Hepatocyte (in vitro differentiated cells): ENCODE measurements around the gene SRP14. TPM values are rescaled to one million over a fixed set of nuclear protein-coding genes. Genes with fewer than 3 reads are reported as not detected.

Experiments used
- DNase-seq: peaks from one replicate; pipeline ENCODE4 v3.0.0-alpha.2; 2016; ENCODE audit warnings: low spot score
- H2AFZ ChIP-seq: fragments of 200-600 bp; sonication (generic); 2 replicates; pipeline ENCODE4 v1.6.0; 2016; ENCODE audit warnings: antibody characterized with exemption, mild to moderate bottlenecking
- H3K27ac ChIP-seq: fragments of 200-600 bp; sonication (generic); 2 replicates; pipeline ENCODE4 v1.5.1; 2016; ENCODE audit warnings: mild to moderate bottlenecking
- H3K27me3 ChIP-seq: fragments of 200-600 bp; sonication (generic); 2 replicates; pipeline ENCODE4 v1.6.1; 2016
- H3K36me3 ChIP-seq: fragments of 200-600 bp; sonication (generic); replicated peaks from 2 replicates; pipeline ENCODE4 v1.5.1; 2016; ENCODE audit warnings: low read depth; ENCODE audit not compliant: insufficient read depth
- H3K4me1 ChIP-seq: fragments of 200-600 bp; sonication (generic); 2 replicates; pipeline ENCODE4 v1.5.1; 2016; ENCODE audit warnings: mild to moderate bottlenecking, moderate library complexity; ENCODE audit not compliant: insufficient read depth
- H3K4me2 ChIP-seq: fragments of 200-600 bp; sonication (generic); 2 replicates; pipeline ENCODE4 v1.6.0; 2016
- H3K4me3 ChIP-seq: fragments of 200-600 bp; sonication (generic); 2 replicates; pipeline ENCODE4 v1.5.1; 2016; ENCODE audit warnings: mild to moderate bottlenecking
- H3K79me2 ChIP-seq: fragments of 200-600 bp; sonication (generic); 2 replicates; pipeline ENCODE4 v1.6.0; 2017; ENCODE audit warnings: mild to moderate bottlenecking
- H3K9me2 ChIP-seq: fragments of 200-600 bp; sonication (generic); replicated peaks from 2 replicates; pipeline ENCODE4 v1.6.0; 2017; ENCODE audit warnings: mild to moderate bottlenecking; ENCODE audit not compliant: insufficient read depth
- H3K9me3 ChIP-seq: fragments of 200-600 bp; sonication (generic); 2 replicates; pipeline ENCODE4 v1.5.1; 2016; ENCODE audit warnings: low read depth, mild to moderate bottlenecking
- H4K20me1 ChIP-seq: fragments of 200-600 bp; sonication (generic); 2 replicates; pipeline ENCODE4 v1.6.0; 2016; ENCODE audit warnings: mild to moderate bottlenecking; ENCODE audit not compliant: insufficient read depth, poor library complexity, severe bottlenecking
- EZH2 ChIP-seq: fragments of 200-600 bp; sonication (generic); IDR thresholded peaks from 2 replicates; pipeline ENCODE4 v1.6.1; 2016; ENCODE audit warnings: antibody characterized with exemption, mild to moderate bottlenecking, borderline replicate concordance
- EZH2phosphoT487 ChIP-seq: fragments of 200-600 bp; sonication (generic); IDR thresholded peaks from one replicate; pipeline ENCODE4 v1.6.1; 2018; ENCODE audit warnings: antibody characterized with exemption, mild to moderate bottlenecking, low read depth, moderate library complexity; ENCODE audit not compliant: unreplicated experiment, severe bottlenecking
- WGBS: methylation state at CpG from one replicate; pipeline ENCODE4 v1.1.6; 2016; ENCODE audit warnings: low lambda C conversion rate; ENCODE audit errors: missing lambda C conversion rate; 5-methylcytosine and 5-hydroxymethylcytosine counted together
- polyA plus RNA-seq: library from polyadenylated mRNA; unstranded; fragments of >200 nt; fragmentation: Nextera tagmentation; extraction: Ambion mirVana; gene quantifications from 2 replicates; pipeline ENCODE4 v1.2.1, GENCODE V29; 2016
- total RNA-seq: library from RNA; depleted of rRNA; stranded (reverse); fragments of >200 nt; gene quantifications from 2 replicates; pipeline ENCODE4 v1.2.3, GENCODE V29; 2014
- TF ChIP-seq, protein P1 (sequence below): fragments of 200-600 bp; sonication (generic); IDR thresholded peaks from 2 replicates; pipeline ENCODE4 v1.5.1; 2016; ENCODE audit warnings: antibody characterized with exemption, mild to moderate bottlenecking; ENCODE audit not compliant: poor library complexity

The SRP14 gene
- total and polyA plus RNA-seq, 2 experiments from 2014 or later: 219 to 827 TPM

DNA sequence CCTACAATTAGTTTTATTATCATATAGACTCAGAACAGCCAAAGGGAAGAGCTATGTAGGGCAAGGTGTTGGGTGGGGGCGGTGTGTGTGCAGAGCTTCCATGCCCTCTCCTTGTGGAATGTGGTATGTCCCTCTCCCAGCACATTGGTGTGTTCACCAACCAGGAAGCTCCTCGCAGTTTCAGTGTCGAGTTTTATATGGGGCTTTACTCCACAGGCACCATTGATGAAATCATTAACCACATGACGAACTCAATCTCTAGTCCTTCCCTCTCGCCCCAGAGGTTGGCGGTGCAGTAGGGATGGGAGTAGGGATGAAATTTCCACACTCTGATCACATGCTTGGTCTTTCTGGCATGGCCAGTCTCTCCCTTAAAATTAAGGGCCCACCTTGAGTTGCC is 13.6 kb upstream of the SRP14 start:
- Histone ChIP-seq H3K4me1 (peaks cover 21% of the 10 kb centered on the region), H3K27ac (peak overlapping the region; percentile 56)

DNA sequence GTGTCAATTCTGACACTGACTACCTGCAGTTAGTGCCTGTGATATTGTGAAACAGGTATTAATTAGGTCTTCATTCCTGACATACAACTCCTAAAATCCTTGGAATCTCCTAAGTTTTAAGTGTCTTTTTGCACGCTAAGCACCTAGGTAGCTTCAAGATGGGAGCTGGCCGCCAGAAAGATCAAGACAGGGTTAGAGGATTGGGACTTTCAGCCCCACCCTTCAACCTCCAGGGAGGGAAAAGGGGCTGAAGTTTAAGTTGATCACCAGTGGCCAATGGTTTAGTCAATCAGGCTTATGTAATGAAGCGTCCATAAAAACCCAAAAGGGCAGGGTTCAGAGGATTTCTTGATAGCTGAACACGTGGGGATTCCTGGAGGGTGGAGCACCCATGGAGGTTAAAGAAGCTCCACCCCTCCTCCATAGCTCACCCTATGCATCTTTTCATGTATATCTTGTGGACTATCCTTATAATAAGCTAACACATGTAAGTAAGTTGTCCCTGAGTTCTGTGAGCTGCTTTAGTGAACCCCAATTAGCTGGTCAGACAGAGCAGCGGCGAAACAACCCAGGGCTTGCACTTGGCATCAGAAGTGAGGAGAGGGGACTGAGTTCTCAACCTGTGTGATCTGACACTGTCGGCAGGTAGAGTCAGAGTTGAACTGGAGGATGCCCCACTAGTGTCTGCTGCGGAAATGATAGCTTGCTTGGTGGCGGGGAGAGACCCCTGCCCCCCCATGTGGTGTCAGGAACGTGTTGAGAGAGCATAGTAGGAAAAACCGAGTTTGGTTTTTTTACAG is 12.8 kb upstream of the SRP14 start:
- Histone ChIP-seq H4K20me1 (no peaks in the 10 kb centered on the region), H3K36me3 (no peaks in the 10 kb centered on the region), H3K4me2 (no peak overlapping the region), H3K79me2 (no peaks in the 10 kb centered on the region), H3K9me2 (no peaks in the 10 kb centered on the region), H3K4me1 (peaks cover 29% of the 10 kb centered on the region), H2AFZ (no peak overlapping the region), H3K4me3 (no peak overlapping the region), H3K27me3 (no peaks in the 10 kb centered on the region), H3K9me3 (no peaks in the 10 kb centered on the region), H3K27ac (peak overlapping the region; percentile 55)
- 76% methylated on average over 11 of the region's 11 CpGs for WGBS
- DNase-seq: no peak
- TF ChIP-seq EZH2 (no peak), EZH2phosphoT487 (no peak)
- TF ChIP-seq, protein P1, sequence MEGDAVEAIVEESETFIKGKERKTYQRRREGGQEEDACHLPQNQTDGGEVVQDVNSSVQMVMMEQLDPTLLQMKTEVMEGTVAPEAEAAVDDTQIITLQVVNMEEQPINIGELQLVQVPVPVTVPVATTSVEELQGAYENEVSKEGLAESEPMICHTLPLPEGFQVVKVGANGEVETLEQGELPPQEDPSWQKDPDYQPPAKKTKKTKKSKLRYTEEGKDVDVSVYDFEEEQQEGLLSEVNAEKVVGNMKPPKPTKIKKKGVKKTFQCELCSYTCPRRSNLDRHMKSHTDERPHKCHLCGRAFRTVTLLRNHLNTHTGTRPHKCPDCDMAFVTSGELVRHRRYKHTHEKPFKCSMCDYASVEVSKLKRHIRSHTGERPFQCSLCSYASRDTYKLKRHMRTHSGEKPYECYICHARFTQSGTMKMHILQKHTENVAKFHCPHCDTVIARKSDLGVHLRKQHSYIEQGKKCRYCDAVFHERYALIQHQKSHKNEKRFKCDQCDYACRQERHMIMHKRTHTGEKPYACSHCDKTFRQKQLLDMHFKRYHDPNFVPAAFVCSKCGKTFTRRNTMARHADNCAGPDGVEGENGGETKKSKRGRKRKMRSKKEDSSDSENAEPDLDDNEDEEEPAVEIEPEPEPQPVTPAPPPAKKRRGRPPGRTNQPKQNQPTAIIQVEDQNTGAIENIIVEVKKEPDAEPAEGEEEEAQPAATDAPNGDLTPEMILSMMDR: no peak

More for the DNA sequence above, 13.6 kb upstream of the SRP14 start:
- H3K4me2 ChIP-seq: no peak overlapping the region
- TF ChIP-seq, protein P1: no peak
- TF ChIP-seq EZH2: no peak
- TF ChIP-seq EZH2phosphoT487: no peak
- H3K36me3 ChIP-seq: no peaks in the 10 kb centered on the region
- H4K20me1 ChIP-seq: no peaks in the 10 kb centered on the region
- H2AFZ ChIP-seq: no peak overlapping the region
- no peaks in the 10 kb centered on the region for H3K9me2 ChIP-seq
- 78% methylated on average over 6 of the region's 6 CpGs for WGBS
- no peaks in the 10 kb centered on the region for H3K27me3 ChIP-seq
- no peak overlapping the region for H3K4me3 ChIP-seq
- H3K9me3 ChIP-seq: no peaks in the 10 kb centered on the region
- DNase-seq: no peak
- no peaks in the 10 kb centered on the region for H3K79me2 ChIP-seq

DNA sequence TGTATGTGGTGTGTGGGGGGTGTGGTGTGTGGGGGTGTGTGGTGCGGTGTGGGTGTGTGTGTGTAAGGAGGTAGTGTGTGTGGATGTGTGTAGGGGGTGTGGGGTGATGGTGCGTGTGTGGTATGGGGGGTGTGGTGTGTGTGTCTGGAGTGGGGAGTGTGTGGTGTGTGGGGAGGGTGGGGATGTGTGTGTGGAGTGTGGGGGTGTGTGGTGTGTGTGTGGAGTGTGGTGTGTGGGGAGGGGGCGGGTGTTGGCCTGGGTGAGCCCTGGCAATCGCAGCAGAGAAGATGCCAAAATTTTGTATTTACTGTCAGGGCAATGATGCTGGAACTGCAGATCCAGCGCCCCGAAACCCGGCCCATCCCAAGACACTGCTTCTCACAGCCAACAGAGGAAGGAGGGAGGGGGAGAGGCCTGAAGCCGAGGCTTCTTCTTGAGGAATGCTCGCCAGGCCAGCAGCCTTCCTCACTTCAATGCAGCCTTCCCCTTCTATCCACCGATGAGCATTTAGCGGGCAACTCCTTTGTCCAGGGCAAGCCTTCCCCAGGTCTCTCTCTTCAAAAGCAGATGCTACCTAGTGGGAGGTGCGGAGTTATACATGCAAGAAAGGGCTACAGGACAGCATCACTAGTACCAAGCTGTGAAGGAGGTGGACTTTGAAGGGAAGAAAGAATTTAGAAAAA is 11.9 kb upstream of the SRP14 start:
- no peak for DNase-seq

More for the DNA sequence above, 11.9 kb upstream of the SRP14 start:
- no peaks in the 10 kb centered on the region for H3K79me2 ChIP-seq
- no peaks in the 10 kb centered on the region for H3K36me3 ChIP-seq
- peak overlapping the region; percentile 8 for H3K27ac ChIP-seq
- TF ChIP-seq EZH2phosphoT487 (no peak), EZH2 (no peak)
- TF ChIP-seq, protein P1: no peak
- H3K27me3 ChIP-seq: no peaks in the 10 kb centered on the region
- H3K4me1 ChIP-seq: peaks cover 29% of the 10 kb centered on the region
- no peak overlapping the region for H2AFZ ChIP-seq
- H3K4me3 ChIP-seq: no peak overlapping the region
- no peaks in the 10 kb centered on the region for H3K9me2 ChIP-seq
- no peaks in the 10 kb centered on the region for H3K9me3 ChIP-seq
- 66% methylated on average over 4 of the region's 12 CpGs for WGBS
- H3K4me2 ChIP-seq: no peak overlapping the region
- H4K20me1 ChIP-seq: no peaks in the 10 kb centered on the region
